HepG2 (cell line): ENCODE data around the gene NCAM2. TPM values are rescaled to one million over a fixed set of nuclear protein-coding genes. Genes with fewer than 3 reads are reported as not detected.

Source experiments
- ATAC-seq: fragments of 200-7000 bp; cut with Tn5 transposase; 3 replicates; pipeline ENCODE4 v1.9.1; 2020; ENCODE audit warnings: mild to moderate bottlenecking, moderate library complexity
- BruUV-seq: library from RNA; stranded (reverse); fragments of 400-500 nt; replicated peaks from 2 replicates; lab custom pipeline; 2021; lab: Mats Ljungman, UMichigan
- CTCF ChIA-PET: fragments of 300-600 bp; formaldehyde crosslinking; extraction: SDS; loops from one replicate; lab custom pipeline; 2021; ENCODE audit warnings: low total read pairs, inconsistent platforms, low intra/inter-chr PET ratio; lab: Yijun Ruan, JAX
- POLR2A ChIA-PET: fragments of 350-600 bp; sonication (Branson Sonifier 250); formaldehyde crosslinking; loops from one replicate; lab custom pipeline; 2020; ENCODE audit warnings: antibody characterized with exemption, inconsistent platforms; lab: Yijun Ruan, JAX
- DNase-seq: peaks from one replicate; pipeline ENCODE4 v3.0.0-alpha.2; 2015; ENCODE audit warnings: low spot score
- FAIRE-seq: peaks from 3 replicates; lab custom pipeline; 2011; peaks lifted over from hg19 to GRCh38; lab: Jason Lieb, UNC
- H2AFZ ChIP-seq: one replicate; pipeline ENCODE4 v1.6.1; 2011; ENCODE audit warnings: low read length, inconsistent platforms
- H3K27ac ChIP-seq: fragments of 300-600 bp; 3 replicates; pipeline ENCODE4 v1.8.0; 2011; ENCODE audit warnings: mixed run types, mild to moderate bottlenecking, mixed read lengths, low read length, inconsistent platforms; ENCODE audit not compliant: insufficient read depth; ENCODE audit errors: extremely low read length
- H3K27me3 ChIP-seq, 2 experiments: fragments of 200-600 bp in 1 of 2; 2 replicates in 1 of 2; 3 replicates in 1 of 2; pipeline versions ENCODE4 v1.6.0 to v1.8.0; 2011; ENCODE audit warnings: low read length in 2 of 2, mild to moderate bottlenecking in 2 of 2, moderate library complexity in 2 of 2, inconsistent platforms in 1 of 2; ENCODE audit not compliant: insufficient read depth in 2 of 2, control insufficient read depth in 1 of 2
- H3K36me3 ChIP-seq, 2 experiments: fragments of 200-600 bp in 1 of 2; replicated peaks in 1 of 2; 2 replicates in 1 of 2; 3 replicates in 1 of 2; pipeline versions ENCODE4 v1.5.1 to v1.8.0; 2011; ENCODE audit warnings: low read length in 2 of 2, inconsistent platforms in 1 of 2; ENCODE audit not compliant: insufficient read depth in 2 of 2, control insufficient read depth in 1 of 2
- H3K4me1 ChIP-seq: 2 replicates; pipeline ENCODE4 v1.5.1; 2012; ENCODE audit warnings: low read length, inconsistent platforms; ENCODE audit not compliant: insufficient read depth
- H3K4me2 ChIP-seq: 2 replicates; pipeline ENCODE4 v1.6.0; 2011; ENCODE audit warnings: low read depth, low read length, inconsistent platforms
- H3K4me3 ChIP-seq, 3 experiments: fragments of 200-600 bp in 1 of 3; sonication (generic), shearing (Covaris generic) in 1 of 3; replicated peaks in 1 of 3; 2 replicates each; pipeline ENCODE4 v1.5.1; 2011 to 2016; ENCODE audit warnings: low read length in 3 of 3, inconsistent platforms in 2 of 3, low read depth in 2 of 3, mild to moderate bottlenecking in 2 of 3, control low read depth in 1 of 3, mixed read lengths in 1 of 3; ENCODE audit not compliant: insufficient read depth in 1 of 3
- H3K79me2 ChIP-seq: one replicate; pipeline ENCODE4 v1.6.1; 2011; ENCODE audit warnings: low read length, inconsistent platforms; ENCODE audit not compliant: insufficient read depth
- H3K9ac ChIP-seq: 2 replicates; pipeline ENCODE4 v1.6.0; 2011; ENCODE audit warnings: mild to moderate bottlenecking, low read depth, low read length, inconsistent platforms; ENCODE audit not compliant: insufficient read depth
- H3K9me3 ChIP-seq: 2 replicates; pipeline ENCODE4 v1.5.1; 2012; ENCODE audit warnings: mild to moderate bottlenecking, low read length
- H4K20me1 ChIP-seq: 2 replicates; pipeline ENCODE4 v1.6.0; 2011; ENCODE audit warnings: inconsistent platforms, mild to moderate bottlenecking, low read length, moderate library complexity; ENCODE audit not compliant: insufficient read depth
- MIXL1 ChIP-seq: IDR thresholded peaks from 2 replicates; pipeline ENCODE4 v1.6.1; 2016
- PAX8 ChIP-seq: sonication (generic); formaldehyde crosslinking; IDR thresholded peaks from 2 replicates; pipeline ENCODE4 v1.8.0; 2022; ENCODE audit warnings: mild to moderate bottlenecking, missing genetic modification reagents, borderline replicate concordance
- RELA ChIP-seq: sonication (generic); formaldehyde crosslinking; IDR thresholded peaks from 2 replicates; pipeline ENCODE4 v1.4.0; 2020; ENCODE audit warnings: missing genetic modification reagents
- YEATS2 ChIP-seq: sonication (generic); formaldehyde crosslinking; IDR thresholded peaks from 2 replicates; pipeline ENCODE4 v1.4.0; 2020; ENCODE audit warnings: missing genetic modification reagents, borderline replicate concordance
- ZNF329 ChIP-seq: sonication (generic); formaldehyde crosslinking; IDR thresholded peaks from 2 replicates; pipeline ENCODE4 v1.9.0; 2021; ENCODE audit warnings: low read depth, mild to moderate bottlenecking, missing genetic modification reagents
- ZNF780A ChIP-seq: sonication (generic); formaldehyde crosslinking; IDR thresholded peaks from 2 replicates; pipeline ENCODE4 v1.8.0; 2022; ENCODE audit warnings: mild to moderate bottlenecking, missing genetic modification reagents, moderate library complexity
- ZNF782 ChIP-seq: sonication (generic); formaldehyde crosslinking; IDR thresholded peaks from 2 replicates; pipeline ENCODE4 v1.4.0; 2020; ENCODE audit warnings: missing genetic modification reagents, mild to moderate bottlenecking, borderline replicate concordance
- whole genome bisulfite sequencing: methylation state at CpG from one replicate; pipeline ENCODE4 v1.1.6; 2017; ENCODE audit warnings: low lambda C conversion rate; 5-methylcytosine and 5-hydroxymethylcytosine counted together
- in situ Hi-C: cut with HindIII; loops from 2 replicates; pipeline ENCODE4 v1.10.0; 2017; ENCODE audit warnings: low pct_unique_long_range_greater_than_20kb; ENCODE audit not compliant: extremely low pct_ligation_motif_present
- intact Hi-C: fragments of 100-400 bp; cut with micrococcal nuclease; formaldehyde crosslinking; loops from one replicate; pipeline ENCODE4 v1.10.0; 2022; ENCODE audit not compliant: unreplicated experiment
- polyA plus RNA-seq, 8 experiments: library from polyadenylated mRNA; depleted of rRNA in 3 of 8; stranded (reverse) in 7 of 8; unstranded in 1 of 8; fragments of >200 nt; fragmentation: Illumina TruSeq in 4 of 8; extraction: Trizol in 4 of 8; gene quantifications; 2 replicates each; pipeline versions ENCODE4 v1.2.1 to v1.2.3, GENCODE V29; 2011 to 2016; ENCODE audit warnings: low read depth in 4 of 8, missing spikeins in 1 of 8, mixed read lengths in 1 of 8; ENCODE audit not compliant: insufficient read depth in 1 of 8
- total RNA-seq, 5 experiments: library from RNA; depleted of rRNA; stranded (reverse); fragments of >200 nt; fragmentation: Illumina TruSeq; extraction: Trizol; gene quantifications; 2 replicates each; pipeline ENCODE4 v1.2.3, GENCODE V29; 2016; ENCODE audit warnings: low read depth in 1 of 5
- TF ChIP-seq, protein P1 (sequence below): IDR thresholded peaks from 2 replicates; pipeline ENCODE4 v1.6.1; 2016; ENCODE audit warnings: low read depth
- TF ChIP-seq, protein P2 (sequence below): sonication (generic); formaldehyde crosslinking; IDR thresholded peaks from 2 replicates; pipeline ENCODE4 v1.4.0; 2020; ENCODE audit warnings: mild to moderate bottlenecking, missing genetic modification reagents
- TF ChIP-seq, protein P3 (sequence below): sonication (generic); formaldehyde crosslinking; IDR thresholded peaks from 2 replicates; pipeline ENCODE4 v1.5.1; 2020; ENCODE audit warnings: missing genetic modification reagents, mild to moderate bottlenecking, borderline replicate concordance
- TF ChIP-seq, protein P4 (sequence below): sonication (generic); formaldehyde crosslinking; IDR thresholded peaks from 2 replicates; pipeline ENCODE4 v1.5.1; 2020; ENCODE audit warnings: missing genetic modification reagents, mild to moderate bottlenecking, borderline replicate concordance
- TF ChIP-seq, protein P5 (sequence below): sonication (generic); formaldehyde crosslinking; IDR thresholded peaks from 2 replicates; pipeline ENCODE4 v1.5.0; 2020; ENCODE audit warnings: mild to moderate bottlenecking, missing genetic modification reagents, borderline replicate concordance

NCAM2 gene
- total and polyA plus RNA-seq, 2 of the 13 experiments (the other 11 are each of a cell fraction or from before 2014, with no cell fraction given): not detected

DNA sequence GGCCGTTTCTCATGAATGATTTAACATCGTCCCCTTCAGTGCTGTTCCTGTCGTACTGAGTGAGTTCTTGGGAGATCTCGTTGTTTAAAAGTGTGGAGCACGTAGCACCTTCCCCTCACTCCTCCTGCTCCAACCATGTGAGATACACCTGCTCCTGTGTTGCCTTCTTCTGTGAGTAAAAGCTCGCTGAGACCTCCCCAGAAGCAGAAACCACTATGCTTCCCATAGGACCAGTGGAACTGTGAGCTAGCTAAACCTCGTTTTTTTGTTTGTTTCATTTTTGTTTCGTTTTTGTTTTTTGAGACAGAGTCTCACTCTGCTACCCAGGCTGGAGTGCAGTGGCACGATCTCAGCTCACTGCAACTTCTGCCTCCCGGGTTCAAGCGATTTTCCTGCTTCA lies 198.6 kb downstream of the NCAM2 start:
- CTCF ChIA-PET: no interaction called here
- H3K4me1 ChIP-seq: no peaks in the 10 kb centered on the region
- no peak for DNase-seq
- H3K27ac ChIP-seq: no peak overlapping the region
- BruUV-seq: no TSS peak
- H3K4me2 ChIP-seq: no peak overlapping the region
- FAIRE-seq: no peak
- WGBS: 6% methylated on average over 10 of the region's 11 CpGs
- POLR2A ChIA-PET: no interaction called here
- H3K9me3 ChIP-seq: peaks cover 84% of the 10 kb centered on the region
- no peaks in the 10 kb centered on the region for H4K20me1 ChIP-seq
- H3K4me3 ChIP-seq: no peak overlapping the region
- H3K36me3 ChIP-seq: no peaks in the 10 kb centered on the region
- ATAC-seq: no peak
- in situ Hi-C loops: no loop called here
- no peak overlapping the region for H2AFZ ChIP-seq
- intact Hi-C loops: no loop called here
- H3K79me2 ChIP-seq: no peaks in the 10 kb centered on the region
- no peaks in the 10 kb centered on the region for H3K27me3 ChIP-seq
- no peak overlapping the region for H3K9ac ChIP-seq
- TF ChIP-seq ZNF329 (no peak), PAX8 (CRISPR knock-in tag) (no peak), YEATS2 (CRISPR knock-in tag) (no peak), MIXL1 (no peak), ZNF780A (CRISPR knock-in tag) (no peak), RELA (CRISPR knock-in tag) (no peak), ZNF782 (CRISPR knock-in tag) (no peak)
- TF ChIP-seq, protein P1, sequence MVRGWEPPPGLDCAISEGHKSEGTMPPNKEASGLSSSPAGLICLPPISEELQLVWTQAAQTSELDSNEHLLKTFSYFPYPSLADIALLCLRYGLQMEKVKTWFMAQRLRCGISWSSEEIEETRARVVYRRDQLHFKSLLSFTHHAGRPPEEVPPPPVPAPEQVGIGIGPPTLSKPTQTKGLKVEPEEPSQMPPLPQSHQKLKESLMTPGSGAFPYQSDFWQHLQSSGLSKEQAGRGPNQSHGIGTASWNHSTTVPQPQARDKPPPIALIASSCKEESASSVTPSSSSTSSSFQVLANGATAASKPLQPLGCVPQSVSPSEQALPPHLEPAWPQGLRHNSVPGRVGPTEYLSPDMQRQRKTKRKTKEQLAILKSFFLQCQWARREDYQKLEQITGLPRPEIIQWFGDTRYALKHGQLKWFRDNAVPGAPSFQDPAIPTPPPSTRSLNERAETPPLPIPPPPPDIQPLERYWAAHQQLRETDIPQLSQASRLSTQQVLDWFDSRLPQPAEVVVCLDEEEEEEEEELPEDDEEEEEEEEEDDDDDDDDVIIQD: no peak
- TF ChIP-seq, protein P2, sequence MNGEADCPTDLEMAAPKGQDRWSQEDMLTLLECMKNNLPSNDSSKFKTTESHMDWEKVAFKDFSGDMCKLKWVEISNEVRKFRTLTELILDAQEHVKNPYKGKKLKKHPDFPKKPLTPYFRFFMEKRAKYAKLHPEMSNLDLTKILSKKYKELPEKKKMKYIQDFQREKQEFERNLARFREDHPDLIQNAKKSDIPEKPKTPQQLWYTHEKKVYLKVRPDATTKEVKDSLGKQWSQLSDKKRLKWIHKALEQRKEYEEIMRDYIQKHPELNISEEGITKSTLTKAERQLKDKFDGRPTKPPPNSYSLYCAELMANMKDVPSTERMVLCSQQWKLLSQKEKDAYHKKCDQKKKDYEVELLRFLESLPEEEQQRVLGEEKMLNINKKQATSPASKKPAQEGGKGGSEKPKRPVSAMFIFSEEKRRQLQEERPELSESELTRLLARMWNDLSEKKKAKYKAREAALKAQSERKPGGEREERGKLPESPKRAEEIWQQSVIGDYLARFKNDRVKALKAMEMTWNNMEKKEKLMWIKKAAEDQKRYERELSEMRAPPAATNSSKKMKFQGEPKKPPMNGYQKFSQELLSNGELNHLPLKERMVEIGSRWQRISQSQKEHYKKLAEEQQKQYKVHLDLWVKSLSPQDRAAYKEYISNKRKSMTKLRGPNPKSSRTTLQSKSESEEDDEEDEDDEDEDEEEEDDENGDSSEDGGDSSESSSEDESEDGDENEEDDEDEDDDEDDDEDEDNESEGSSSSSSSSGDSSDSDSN: no peak
- TF ChIP-seq, protein P3, sequence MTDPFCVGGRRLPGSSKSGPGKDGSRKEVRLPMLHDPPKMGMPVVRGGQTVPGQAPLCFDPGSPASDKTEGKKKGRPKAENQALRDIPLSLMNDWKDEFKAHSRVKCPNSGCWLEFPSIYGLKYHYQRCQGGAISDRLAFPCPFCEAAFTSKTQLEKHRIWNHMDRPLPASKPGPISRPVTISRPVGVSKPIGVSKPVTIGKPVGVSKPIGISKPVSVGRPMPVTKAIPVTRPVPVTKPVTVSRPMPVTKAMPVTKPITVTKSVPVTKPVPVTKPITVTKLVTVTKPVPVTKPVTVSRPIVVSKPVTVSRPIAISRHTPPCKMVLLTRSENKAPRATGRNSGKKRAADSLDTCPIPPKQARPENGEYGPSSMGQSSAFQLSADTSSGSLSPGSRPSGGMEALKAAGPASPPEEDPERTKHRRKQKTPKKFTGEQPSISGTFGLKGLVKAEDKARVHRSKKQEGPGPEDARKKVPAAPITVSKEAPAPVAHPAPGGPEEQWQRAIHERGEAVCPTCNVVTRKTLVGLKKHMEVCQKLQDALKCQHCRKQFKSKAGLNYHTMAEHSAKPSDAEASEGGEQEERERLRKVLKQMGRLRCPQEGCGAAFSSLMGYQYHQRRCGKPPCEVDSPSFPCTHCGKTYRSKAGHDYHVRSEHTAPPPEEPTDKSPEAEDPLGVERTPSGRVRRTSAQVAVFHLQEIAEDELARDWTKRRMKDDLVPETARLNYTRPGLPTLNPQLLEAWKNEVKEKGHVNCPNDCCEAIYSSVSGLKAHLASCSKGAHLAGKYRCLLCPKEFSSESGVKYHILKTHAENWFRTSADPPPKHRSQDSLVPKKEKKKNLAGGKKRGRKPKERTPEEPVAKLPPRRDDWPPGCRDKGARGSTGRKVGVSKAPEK (CRISPR knock-in tag): no peak
- TF ChIP-seq, protein P4, sequence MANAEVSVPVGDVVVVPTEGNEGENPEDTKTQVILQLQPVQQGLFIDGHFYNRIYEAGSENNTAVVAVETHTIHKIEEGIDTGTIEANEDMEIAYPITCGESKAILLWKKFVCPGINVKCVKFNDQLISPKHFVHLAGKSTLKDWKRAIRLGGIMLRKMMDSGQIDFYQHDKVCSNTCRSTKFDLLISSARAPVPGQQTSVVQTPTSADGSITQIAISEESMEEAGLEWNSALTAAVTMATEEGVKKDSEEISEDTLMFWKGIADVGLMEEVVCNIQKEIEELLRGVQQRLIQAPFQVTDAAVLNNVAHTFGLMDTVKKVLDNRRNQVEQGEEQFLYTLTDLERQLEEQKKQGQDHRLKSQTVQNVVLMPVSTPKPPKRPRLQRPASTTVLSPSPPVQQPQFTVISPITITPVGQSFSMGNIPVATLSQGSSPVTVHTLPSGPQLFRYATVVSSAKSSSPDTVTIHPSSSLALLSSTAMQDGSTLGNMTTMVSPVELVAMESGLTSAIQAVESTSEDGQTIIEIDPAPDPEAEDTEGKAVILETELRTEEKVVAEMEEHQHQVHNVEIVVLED: no peak
- TF ChIP-seq, protein P5, sequence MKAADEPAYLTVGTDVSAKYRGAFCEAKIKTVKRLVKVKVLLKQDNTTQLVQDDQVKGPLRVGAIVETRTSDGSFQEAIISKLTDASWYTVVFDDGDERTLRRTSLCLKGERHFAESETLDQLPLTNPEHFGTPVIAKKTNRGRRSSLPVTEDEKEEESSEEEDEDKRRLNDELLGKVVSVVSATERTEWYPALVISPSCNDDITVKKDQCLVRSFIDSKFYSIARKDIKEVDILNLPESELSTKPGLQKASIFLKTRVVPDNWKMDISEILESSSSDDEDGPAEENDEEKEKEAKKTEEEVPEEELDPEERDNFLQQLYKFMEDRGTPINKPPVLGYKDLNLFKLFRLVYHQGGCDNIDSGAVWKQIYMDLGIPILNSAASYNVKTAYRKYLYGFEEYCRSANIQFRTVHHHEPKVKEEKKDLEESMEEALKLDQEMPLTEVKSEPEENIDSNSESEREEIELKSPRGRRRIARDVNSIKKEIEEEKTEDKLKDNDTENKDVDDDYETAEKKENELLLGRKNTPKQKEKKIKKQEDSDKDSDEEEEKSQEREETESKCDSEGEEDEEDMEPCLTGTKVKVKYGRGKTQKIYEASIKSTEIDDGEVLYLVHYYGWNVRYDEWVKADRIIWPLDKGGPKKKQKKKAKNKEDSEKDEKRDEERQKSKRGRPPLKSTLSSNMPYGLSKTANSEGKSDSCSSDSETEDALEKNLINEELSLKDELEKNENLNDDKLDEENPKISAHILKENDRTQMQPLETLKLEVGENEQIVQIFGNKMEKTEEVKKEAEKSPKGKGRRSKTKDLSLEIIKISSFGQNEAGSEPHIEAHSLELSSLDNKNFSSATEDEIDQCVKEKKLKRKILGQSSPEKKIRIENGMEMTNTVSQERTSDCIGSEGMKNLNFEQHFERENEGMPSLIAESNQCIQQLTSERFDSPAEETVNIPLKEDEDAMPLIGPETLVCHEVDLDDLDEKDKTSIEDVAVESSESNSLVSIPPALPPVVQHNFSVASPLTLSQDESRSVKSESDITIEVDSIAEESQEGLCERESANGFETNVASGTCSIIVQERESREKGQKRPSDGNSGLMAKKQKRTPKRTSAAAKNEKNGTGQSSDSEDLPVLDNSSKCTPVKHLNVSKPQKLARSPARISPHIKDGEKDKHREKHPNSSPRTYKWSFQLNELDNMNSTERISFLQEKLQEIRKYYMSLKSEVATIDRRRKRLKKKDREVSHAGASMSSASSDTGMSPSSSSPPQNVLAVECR (CRISPR knock-in tag): no peak
